ENCODE results near the gene PDIA5. TPM values are rescaled to one million over a fixed set of nuclear protein-coding genes. Genes with fewer than 3 reads are reported as not detected.

The PDIA5 gene
- total RNA-seq, 1 experiment from 2014 or later = 24.3 TPM

DNA sequence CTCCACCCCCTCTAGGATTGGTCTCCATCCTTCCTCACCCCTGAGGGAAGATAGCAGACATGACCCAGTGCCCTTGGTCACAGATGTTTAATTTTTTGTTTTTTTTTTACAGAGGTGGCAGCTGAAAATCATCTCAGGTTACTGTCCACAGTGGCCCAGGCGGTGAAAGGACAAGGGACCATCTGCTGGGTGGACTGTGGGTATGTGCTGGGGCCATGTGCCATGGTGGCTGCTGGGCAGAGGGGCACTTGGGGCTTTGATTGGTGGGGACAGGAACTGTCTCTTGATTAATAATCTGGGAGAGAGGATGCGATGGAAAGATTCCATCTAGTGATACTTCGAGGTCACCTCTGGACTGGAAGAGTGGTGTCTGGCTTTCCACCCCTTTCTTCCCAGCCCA is 25.4 kb downstream of the PDIA5 start:
- H3K23ac ChIP-seq (ENCODE audit: insufficient read length, low read depth, low read length) = no peak overlapping the region
- H3K79me2 ChIP-seq (ENCODE audit: insufficient read depth, low read length) = no peaks in the 10 kb centered on the region
- H2AK5ac ChIP-seq (ENCODE audit: insufficient read length, low read length) = no peak overlapping the region
- no peak overlapping the region for H2BK120ac ChIP-seq (ENCODE audit: low read depth, low read length, poor library complexity, severe bottlenecking)
- TF ChIP-seq, protein P1, sequence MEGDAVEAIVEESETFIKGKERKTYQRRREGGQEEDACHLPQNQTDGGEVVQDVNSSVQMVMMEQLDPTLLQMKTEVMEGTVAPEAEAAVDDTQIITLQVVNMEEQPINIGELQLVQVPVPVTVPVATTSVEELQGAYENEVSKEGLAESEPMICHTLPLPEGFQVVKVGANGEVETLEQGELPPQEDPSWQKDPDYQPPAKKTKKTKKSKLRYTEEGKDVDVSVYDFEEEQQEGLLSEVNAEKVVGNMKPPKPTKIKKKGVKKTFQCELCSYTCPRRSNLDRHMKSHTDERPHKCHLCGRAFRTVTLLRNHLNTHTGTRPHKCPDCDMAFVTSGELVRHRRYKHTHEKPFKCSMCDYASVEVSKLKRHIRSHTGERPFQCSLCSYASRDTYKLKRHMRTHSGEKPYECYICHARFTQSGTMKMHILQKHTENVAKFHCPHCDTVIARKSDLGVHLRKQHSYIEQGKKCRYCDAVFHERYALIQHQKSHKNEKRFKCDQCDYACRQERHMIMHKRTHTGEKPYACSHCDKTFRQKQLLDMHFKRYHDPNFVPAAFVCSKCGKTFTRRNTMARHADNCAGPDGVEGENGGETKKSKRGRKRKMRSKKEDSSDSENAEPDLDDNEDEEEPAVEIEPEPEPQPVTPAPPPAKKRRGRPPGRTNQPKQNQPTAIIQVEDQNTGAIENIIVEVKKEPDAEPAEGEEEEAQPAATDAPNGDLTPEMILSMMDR (conservative IDR thresholded peaks at IDR 0.05) = no peak
- Mint-ChIP-seq H3K27me3 (ENCODE audit: low read depth) (no peaks in the 10 kb centered on the region), H3K27ac (no peak overlapping the region), H3K4me1 (peaks cover 35 to 42% of the 10 kb centered on the region in 2 experiments), H3K9me3 (no peaks in the 10 kb centered on the region), H3K4me3 (peak overlapping the region in 1 of 2 experiments; percentile 28; a peak in 1 of 5 replicates), H3K36me3 (ENCODE audit: insufficient read depth in 1 of 3, low read depth in 3 of 3) (peaks cover 7 to 30% (median 13%) of the 10 kb centered on the region in 3 experiments; a peak in 6 of 7 replicates)
- no peak overlapping the region for H2BK12ac ChIP-seq (ENCODE audit: insufficient read length, low read depth, low read length)
- no peak overlapping the region for H3K4ac ChIP-seq (ENCODE audit: low read depth, low read length)
- H3K18ac ChIP-seq (ENCODE audit: insufficient read length, low read depth, low read length) = no peak overlapping the region
- H3K56ac ChIP-seq (ENCODE audit: insufficient read length, low read depth, low read length) = no peak overlapping the region
- H4K5ac ChIP-seq (ENCODE audit: insufficient read length, low read depth, low read length) = no peak overlapping the region
- no peak overlapping the region for H4K91ac ChIP-seq (ENCODE audit: insufficient read length, low read depth, low read length)
- no peaks in the 10 kb centered on the region for H3K23me2 ChIP-seq (ENCODE audit: insufficient read length, low read depth, low read length, poor library complexity, severe bottlenecking)
- H3K9ac ChIP-seq (ENCODE audit: extremely low read depth, insufficient read length, low read length) = no peak overlapping the region
- H3T11ph ChIP-seq (ENCODE audit: low read length) = no peak overlapping the region
- DNase-seq = no peak
- H2BK5ac ChIP-seq (ENCODE audit: insufficient read length, low read length) = no peak overlapping the region
- H3K4me2 ChIP-seq (ENCODE audit: insufficient read depth, insufficient read length, low read length) = no peak overlapping the region
- H4K8ac ChIP-seq (replicated peaks; ENCODE audit: insufficient read length, low read depth, low read length) = no peak overlapping the region
- H3K4me1 ChIP-seq (ENCODE audit: insufficient read depth, low read length) = no peaks in the 10 kb centered on the region
- H2BK20ac ChIP-seq (ENCODE audit: low read depth, low read length, poor library complexity, severe bottlenecking) = no peak overlapping the region
- H3K14ac ChIP-seq (ENCODE audit: insufficient read depth, low read length) = no peak overlapping the region
- H3K9me3 ChIP-seq (ENCODE audit: control insufficient read depth, low read depth, low read length) = no peaks in the 10 kb centered on the region
- H2BK15ac ChIP-seq (ENCODE audit: low read depth, low read length) = no peak overlapping the region
- no CpG with 5 or more reads among the region's 3 CpGs for WGBS (ENCODE audit: extremely low coverage, insufficient read length, low lambda C conversion rate)
- no peak overlapping the region for H3K27ac ChIP-seq (ENCODE audit: insufficient read length, low read depth, low read length)
- no peaks in the 10 kb centered on the region for H3K27me3 ChIP-seq (ENCODE audit: insufficient read depth, low read length)
- H3K79me1 ChIP-seq (ENCODE audit: insufficient read depth, low read depth, low read length, poor library complexity, severe bottlenecking) = no peaks in the 10 kb centered on the region
- H4K20me1 ChIP-seq (ENCODE audit: control insufficient read depth, insufficient read depth, insufficient read length) = no peaks in the 10 kb centered on the region
- H2AFZ ChIP-seq (ENCODE audit: low read length) = no peak overlapping the region

Measured in H9 (cell line).